CD4-positive, alpha-beta T cell treated with Interleukin-21 for 1 hour (primary cell): ENCODE data around the gene NACA.
"Not testable (repeated sequence)": the region's sequence is repeated elsewhere in the genome, so short reads cannot be mapped to it uniquely, and the experiment has no call there.

Experiments
- DNase-seq: peaks from one replicate; pipeline ENCODE4 v3.0.0-alpha.2; 2020

Gene NACA

GRCh38 chr12:56724972-56725722 lies at the start of gene NACA:
Gene NACA (minus strand): TSS chr12:56725299. CDS start chr12:56724521, 778 bp downstream.
- DNase-seq = peak; percentile 98

DNA sequence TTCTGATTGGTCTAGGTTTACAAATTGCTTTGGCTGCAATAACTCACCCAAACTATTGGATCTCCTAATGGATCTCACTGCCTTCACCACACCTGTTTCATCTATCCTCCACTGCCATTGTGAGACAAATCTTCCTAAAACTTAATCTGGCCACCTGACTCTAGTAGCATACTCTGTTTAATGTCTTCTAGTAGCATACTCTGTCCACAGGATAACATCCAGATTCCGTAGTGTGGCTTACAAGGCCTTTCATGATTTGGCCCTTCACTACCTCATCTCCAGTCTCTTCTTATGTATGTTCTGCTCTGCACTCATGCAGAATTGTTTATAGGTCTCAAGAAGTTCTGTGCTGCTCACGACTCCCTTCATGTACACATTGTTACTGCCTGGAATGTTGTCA lies 48.0 kb upstream of the NACA start:
- DNase-seq = no peak

- DNase-seq = no peak
Observed at GRCh38 chr12:56772625-56773024, 47.5 kb upstream of the NACA start.

- no peak for DNase-seq
Observed at GRCh38 chr12:56769868-56770267, 44.8 kb upstream of the NACA start.

- DNase-seq = no peak
Observed at GRCh38 chr12:56768424-56768823, 43.3 kb upstream of the NACA start.

DNA sequence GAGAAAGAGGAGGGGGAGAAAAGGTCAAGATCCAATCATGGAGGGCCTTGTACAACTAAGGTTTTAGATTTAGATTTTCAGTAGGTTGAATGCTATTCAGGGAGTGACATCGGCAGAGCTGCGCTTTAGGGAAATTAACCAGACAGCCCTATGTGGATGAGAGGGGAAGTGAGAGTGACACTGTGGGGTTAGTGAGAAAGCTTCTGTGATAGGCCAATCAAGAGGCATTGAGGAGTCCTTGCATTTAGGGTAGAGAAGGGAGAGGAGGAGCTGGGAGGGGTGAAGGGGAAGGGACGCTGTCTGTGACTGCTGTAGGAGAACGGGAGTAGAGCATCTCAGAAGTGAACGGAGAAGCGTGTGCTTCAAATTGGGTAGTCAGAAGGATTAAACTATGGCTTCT lies 41.4 kb upstream of the NACA start:
- DNase-seq = peak; percentile 6

GRCh38 chr12:56763753-56764657 lies 38.9 kb upstream of the NACA start:
- no peak for DNase-seq

- no peak for DNase-seq
Observed at GRCh38 chr12:56761812-56762211, 36.7 kb upstream of the NACA start.

DNA sequence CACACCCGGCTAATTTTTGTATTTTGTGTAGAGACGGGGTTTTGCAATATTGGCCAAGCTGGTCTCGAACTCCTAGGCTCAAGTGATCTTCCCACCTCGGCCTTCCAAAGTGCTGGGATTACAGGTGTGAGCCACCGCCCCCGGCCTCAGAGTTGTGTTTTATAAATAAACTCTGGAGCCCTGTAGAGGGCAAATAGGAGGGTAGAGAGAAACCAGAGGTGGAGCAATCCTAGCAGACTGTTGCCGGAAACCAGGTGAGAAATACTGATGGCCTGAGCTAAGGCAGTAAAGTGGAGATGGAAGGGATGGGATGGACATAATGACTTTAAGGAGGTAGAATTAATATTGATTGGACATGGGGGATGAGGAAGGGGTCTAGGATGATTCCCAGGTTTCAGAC lies 35.4 kb upstream of the NACA start:
- no peak for DNase-seq

- DNase-seq = no peak
Observed at GRCh38 chr12:56759263-56759908, 34.3 kb upstream of the NACA start.

- DNase-seq = no peak
Observed at GRCh38 chr12:56758728-56759262, 33.7 kb upstream of the NACA start.

DNA sequence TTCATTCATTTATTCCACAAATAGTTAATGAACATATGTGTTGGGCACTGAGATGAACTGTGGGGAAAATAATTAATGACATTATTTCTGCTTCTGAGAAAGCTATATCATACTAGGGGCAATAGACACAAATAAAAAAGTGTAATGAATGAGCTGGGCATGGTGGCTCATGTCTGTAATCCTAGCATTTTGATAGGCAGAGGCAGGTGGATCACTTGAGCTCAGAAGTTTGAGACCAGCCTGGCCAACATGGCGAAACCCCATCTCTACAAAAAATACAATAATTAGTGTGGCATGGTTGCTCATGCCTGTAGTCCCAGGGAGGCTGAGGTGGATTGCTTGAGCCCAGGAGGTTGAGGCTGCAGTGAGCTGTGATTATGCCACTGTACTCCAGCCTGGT lies 32.9 kb upstream of the NACA start:
- not testable (repeated sequence) for DNase-seq

DNA sequence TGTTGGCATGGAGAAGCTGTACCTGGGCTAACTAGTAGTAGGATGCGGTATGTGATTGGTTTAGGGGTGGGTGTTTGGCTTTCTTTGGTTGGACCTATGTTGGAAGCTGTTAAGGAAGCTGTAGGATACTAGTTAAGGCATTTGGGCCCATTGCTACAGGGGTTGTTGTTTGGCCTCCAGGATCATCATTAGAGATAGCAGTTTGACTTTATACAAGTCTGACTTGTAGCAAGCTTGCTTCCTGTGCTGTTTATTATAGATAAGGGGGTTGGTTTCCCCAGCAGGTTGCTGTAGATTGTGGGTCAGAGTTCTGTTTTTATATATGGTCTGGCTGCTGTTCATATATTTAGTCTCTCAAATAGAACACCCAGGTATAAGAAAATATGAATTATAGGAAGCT lies 28.5 kb upstream of the NACA start:
- no peak for DNase-seq

DNA sequence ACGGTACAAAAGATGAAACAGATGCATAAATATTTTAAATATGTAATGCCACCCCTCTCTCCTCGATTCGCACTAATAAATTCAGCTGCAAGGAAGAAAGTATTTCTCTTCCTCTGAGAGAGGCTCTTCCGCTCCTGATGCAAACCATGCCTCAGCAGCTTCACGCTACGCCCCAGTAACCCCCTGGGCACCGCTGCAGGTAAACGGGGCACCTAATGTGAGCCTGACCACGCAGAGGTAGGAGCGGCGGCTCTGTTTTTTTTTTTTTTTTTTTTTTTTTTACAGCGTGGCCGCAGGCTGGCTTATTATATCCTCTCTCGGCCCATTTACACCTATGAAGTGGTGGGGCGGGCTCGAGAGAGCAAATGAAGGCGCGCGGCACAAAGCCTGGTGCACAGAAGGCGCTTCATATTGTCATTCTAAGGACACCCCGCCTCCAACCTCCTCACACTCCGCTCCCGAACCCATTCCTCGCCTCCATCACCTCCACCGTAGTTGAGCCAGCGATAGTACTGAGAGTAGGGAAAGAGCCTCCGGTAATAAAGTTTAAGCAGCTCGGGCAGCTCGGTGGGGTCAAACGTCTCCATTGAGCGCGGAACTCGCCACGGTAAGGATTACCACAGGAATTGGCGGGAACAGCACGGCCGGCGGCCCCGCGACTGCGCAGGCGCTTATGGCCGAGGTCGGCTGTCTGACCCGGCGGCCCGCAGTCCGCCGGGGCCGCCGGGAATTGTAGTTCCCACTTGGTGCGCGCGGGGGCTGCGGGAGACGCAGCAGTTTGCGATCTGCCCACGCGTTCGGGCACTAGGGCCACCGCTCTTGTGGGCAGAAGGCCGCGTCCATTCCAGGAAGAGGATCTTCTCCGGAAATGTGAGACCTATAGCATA lies 26.9 kb upstream of the NACA start, which contains the start of gene PRIM1:
PRIM1 (minus strand) TSS at position 612 of the 887 bp plus-strand sequence; CDS start at position 587, 25 bp downstream.
- DNase-seq = peak; percentile 86

GRCh38 chr12:56750596-56750995 lies 25.5 kb upstream of the NACA start:
- DNase-seq = not testable (repeated sequence)

- no peak for DNase-seq
Observed at GRCh38 chr12:56749853-56750252, 24.8 kb upstream of the NACA start.

GRCh38 chr12:56749359-56749758 lies 24.3 kb upstream of the NACA start:
- DNase-seq = no peak

DNA sequence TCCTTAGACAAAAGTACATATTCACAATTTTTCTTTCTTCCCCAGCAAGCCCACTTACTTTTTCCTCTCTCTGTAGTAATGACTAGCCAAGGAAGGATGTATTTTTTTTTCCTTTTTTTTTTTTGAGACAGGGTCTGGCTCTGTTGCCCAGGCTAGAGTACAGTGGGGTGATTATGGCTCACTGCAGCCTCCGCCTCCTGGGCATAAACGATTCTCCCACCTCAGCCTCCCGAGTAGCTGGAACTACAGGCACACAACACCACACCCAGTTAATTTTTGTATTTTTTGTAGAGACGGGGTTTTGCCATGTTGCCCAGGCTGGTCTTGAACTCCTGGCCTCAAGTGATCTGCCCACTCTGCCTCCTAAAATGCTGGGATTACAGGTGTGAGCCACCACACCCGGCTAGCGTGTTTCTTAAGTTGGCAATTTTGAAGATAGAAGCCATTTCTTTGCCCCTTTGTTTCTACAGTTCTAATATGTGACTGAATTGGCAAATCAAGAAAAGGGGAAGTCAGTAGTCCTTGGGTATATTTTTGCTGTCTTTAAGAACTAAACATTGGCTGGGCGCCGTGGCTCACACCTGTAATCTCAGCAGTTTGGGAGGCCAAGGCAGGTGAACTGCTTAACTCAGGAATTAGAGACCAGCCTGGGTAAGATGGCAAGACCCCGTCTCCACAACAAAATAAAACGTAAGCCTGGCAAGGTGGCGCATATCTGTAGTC lies 3.2 kb upstream of the NACA start:
- DNase-seq = no peak

DNA sequence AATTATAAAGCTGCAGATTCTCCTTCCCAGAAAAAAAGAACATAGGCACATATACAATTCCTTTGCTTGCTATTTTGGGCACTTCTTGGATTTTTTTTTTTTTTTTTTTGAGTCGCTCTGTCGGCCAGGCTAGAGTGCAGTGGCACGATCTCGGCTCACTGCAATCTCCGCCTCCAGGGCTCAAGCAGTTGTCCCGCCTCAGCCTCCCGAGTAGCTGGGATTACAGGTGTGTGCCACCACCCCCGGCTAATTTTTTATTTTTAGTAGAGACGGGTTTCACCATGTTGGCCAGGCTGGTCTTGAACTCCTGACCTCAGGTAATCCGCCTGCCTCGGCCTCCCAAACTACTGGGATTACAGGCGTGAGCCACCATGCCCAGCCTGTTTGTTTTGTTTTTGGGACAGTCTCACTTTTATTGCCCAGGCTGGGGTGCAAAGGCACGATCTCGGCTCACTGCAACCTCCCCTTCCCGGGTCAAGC lies 1.1 kb upstream of the NACA start:
- DNase-seq = not testable (repeated sequence)

DNA sequence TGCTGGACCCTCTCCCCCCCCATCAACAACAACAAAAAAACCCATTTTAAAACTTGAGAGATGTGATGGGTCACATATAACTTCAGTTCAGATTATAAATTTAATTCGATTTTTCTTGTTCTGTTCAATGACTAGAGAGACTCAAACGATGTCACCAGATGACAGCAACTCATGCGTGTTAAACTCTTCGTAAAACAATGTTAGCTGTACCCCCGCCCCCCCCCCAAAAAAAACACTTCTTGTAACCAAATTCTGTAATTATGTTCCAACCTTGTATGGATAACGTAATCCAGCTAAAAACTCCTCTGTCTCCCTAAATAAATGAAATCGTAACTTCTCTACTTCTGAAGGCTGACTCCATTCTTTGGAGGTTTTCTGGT lies 614 bp upstream of the NACA start:
- DNase-seq = no peak

GRCh38 chr12:56724701-56724971 lies 463 bp downstream of the NACA start:
- no peak for DNase-seq
